ENCODE measurements around the gene IGLL5.

Gene IGLL5

DNA sequence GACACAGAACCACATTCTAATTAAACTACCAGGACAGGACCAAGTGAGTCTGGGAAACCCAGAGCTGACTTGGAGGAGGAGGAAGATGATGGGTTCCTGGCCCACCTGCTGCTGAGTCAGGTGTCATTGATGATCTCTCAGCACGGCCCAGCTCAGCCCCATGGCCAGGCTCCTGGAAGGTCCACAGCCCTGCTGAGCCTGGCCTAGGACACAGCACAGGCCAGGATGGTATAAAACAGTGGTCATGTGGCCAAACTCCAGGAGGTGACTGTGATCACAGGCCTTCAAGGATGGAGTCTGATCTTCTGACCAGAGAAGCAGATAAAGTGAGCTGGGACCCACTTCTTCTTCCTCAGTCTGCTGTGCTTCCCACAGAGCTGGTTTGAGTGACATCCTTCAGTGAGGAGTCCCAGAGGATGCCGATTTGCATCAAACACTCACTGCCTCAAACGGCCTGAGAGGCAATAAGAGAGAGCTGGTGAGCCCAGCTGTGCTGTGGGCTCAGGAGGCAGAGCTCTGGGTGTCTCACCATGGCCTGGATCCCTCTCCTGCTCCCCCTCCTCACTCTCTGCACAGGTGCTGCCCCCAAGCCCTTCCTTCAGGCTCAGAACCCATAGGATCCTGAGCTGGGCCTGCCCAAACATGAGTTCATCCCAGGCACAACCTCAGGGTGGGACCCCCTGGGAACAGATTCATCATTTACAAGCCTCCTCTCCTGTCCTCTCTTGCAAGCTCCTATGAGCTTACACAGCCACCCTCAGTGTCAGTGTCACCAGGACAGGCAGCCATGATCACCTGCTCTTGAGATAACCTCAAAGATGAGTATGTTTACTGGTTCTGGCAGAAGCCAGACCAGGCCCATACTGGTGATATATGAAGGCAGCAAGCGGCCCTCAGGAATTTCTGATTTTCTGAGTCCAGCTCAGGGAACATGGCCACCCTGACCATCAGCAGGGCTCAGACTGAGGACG is 37.7 kb upstream of the IGLL5 start:
- Histone ChIP-seq H3K4me1 (ENCODE audit: control insufficient read depth, insufficient read depth, low read length) (no peaks in the 10 kb centered on the region), H3K36me3 (ENCODE audit: control insufficient read depth in 2 of 2, insufficient read depth in 1 of 2, low read length in 2 of 2) (no peaks in the 10 kb centered on the region), H3K9me3 (ENCODE audit: control insufficient read depth, insufficient read depth, low read depth, low read length) (no peaks in the 10 kb centered on the region), H3K27ac (ENCODE audit: extremely low read depth, low read depth, low read length) (no peak overlapping the region), H3K4me3 (ENCODE audit: low read depth, low read length) (no peak overlapping the region)
- TF ChIP-seq ZNF248 (tag by site-specific recombination; IDR thresholded peaks at IDR 0.05) = no peak
- peak; percentile 41; the same call in 1 of the 2 replicates for TF ChIP-seq GLIS1 (tag by site-specific recombination; IDR thresholded peaks at IDR 0.05)
- POLR2A ChIA-PET = no interaction called here
- CTCF ChIA-PET = interaction anchor here (0.5 to 6.8 kb wide), 23 partner anchors 8 to 273 kb away, joined by 3 to 107 read pairs (median 10); no protein-coding TSS in a partner anchor

DNA sequence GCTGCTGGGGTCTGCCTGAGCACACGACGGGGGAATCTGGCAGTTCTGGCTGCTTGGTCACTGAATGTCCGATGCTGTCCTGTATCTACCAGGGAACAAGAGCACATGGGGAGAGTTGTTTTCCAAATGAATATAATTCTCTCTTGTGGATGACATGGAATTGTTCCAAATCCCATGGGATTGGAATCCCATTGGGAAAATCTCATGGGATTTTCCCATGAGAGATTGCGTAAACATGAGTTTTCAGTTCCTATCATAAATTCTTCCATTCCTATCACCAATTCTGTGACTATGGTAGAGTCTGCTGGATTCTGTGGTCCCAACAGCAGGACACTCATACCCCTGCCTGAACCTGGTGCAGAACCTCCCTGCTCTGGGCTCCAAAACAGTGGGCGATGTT is 35.6 kb upstream of the IGLL5 start:
- Histone ChIP-seq H3K9me3 (ENCODE audit: control insufficient read depth, insufficient read depth, low read depth, low read length) (no peaks in the 10 kb centered on the region), H3K4me3 (ENCODE audit: low read depth, low read length) (no peak overlapping the region), H3K36me3 (ENCODE audit: control insufficient read depth in 2 of 2, insufficient read depth in 1 of 2, low read length in 2 of 2) (no peaks in the 10 kb centered on the region), H3K27ac (ENCODE audit: extremely low read depth, low read depth, low read length) (no peak overlapping the region), H3K4me1 (ENCODE audit: control insufficient read depth, insufficient read depth, low read length) (no peaks in the 10 kb centered on the region)
- ChIA-PET POLR2A (no interaction called here), CTCF (interaction anchor here (0.7 to 6.2 kb wide), 2 partner anchors 9 to 666 kb away, joined by 3 to 33 read pairs; no protein-coding TSS in a partner anchor)
- TF ChIP-seq, protein P1, sequence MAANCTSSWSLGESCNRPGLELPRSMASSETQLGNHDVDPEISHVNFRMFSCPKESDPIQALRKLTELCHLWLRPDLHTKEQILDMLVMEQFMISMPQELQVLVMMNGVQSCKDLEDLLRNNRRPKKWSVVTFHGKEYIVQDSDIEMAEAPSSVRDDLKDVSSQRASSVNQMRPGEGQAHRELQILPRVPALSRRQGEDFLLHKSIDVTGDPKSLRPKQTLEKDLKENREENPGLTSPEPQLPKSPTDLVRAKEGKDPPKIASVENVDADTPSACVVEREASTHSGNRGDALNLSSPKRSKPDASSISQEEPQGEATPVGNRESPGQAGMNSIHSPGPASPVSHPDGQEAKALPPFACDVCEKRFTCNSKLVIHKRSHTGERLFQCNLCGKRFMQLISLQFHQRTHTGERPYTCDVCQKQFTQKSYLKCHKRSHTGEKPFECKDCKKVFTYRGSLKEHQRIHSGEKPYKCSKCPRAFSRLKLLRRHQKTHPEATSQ (tag by site-specific recombination; IDR thresholded peaks at IDR 0.05) = no peak
- TF ChIP-seq ZNF701 (tag by site-specific recombination; IDR thresholded peaks at IDR 0.05) = no peak
- TF ChIP-seq, protein P2, sequence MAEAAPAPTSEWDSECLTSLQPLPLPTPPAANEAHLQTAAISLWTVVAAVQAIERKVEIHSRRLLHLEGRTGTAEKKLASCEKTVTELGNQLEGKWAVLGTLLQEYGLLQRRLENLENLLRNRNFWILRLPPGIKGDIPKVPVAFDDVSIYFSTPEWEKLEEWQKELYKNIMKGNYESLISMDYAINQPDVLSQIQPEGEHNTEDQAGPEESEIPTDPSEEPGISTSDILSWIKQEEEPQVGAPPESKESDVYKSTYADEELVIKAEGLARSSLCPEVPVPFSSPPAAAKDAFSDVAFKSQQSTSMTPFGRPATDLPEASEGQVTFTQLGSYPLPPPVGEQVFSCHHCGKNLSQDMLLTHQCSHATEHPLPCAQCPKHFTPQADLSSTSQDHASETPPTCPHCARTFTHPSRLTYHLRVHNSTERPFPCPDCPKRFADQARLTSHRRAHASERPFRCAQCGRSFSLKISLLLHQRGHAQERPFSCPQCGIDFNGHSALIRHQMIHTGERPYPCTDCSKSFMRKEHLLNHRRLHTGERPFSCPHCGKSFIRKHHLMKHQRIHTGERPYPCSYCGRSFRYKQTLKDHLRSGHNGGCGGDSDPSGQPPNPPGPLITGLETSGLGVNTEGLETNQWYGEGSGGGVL (tag by site-specific recombination; IDR thresholded peaks at IDR 0.05) = no peak
- no peak for TF ChIP-seq ZNF404 (tag by site-specific recombination; IDR thresholded peaks at IDR 0.05)
- TF ChIP-seq OSR2 (tag by site-specific recombination; IDR thresholded peaks at IDR 0.05) = no peak
- no peak for TF ChIP-seq ZNF670 (tag by site-specific recombination; IDR thresholded peaks at IDR 0.05; ENCODE audit: low read depth)

DNA sequence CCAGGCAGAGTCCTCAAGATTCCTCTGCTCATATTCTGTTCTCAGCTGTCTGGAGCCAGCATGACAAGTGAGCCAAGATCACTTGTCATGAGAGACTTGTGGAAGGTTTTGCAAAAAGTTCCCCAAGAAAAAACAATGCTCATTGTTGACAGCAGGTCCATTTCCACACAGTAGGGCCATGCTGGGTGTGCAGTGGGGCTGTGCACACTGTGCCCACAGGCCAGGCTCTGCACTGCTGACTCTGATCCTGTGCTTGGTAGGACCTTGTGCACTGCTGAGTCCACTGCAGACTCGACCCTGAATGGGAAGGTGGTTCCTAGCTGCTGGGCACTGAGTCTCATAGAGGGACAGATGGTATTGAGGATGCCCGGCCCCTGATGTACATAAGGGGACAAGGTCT is 33.9 kb upstream of the IGLL5 start:
- Histone ChIP-seq H3K27ac (ENCODE audit: extremely low read depth, low read depth, low read length) (no peak overlapping the region), H3K4me3 (ENCODE audit: low read depth, low read length) (no peak overlapping the region), H3K9me3 (ENCODE audit: control insufficient read depth, insufficient read depth, low read depth, low read length) (no peaks in the 10 kb centered on the region), H3K4me1 (ENCODE audit: control insufficient read depth, insufficient read depth, low read length) (no peaks in the 10 kb centered on the region), H3K36me3 (ENCODE audit: control insufficient read depth in 2 of 2, insufficient read depth in 1 of 2, low read length in 2 of 2) (no peaks in the 10 kb centered on the region)
- ChIA-PET POLR2A (no interaction called here), CTCF (interaction anchor here (0.6 to 1.3 kb wide), 8 partner anchors 24 to 1009 kb away, joined by 3 to 8 read pairs (median 4); no protein-coding TSS in a partner anchor)
- TF ChIP-seq WT1 (tag by site-specific recombination; IDR thresholded peaks at IDR 0.05) (no peak), ZNF837 (tag by site-specific recombination; IDR thresholded peaks at IDR 0.05) (no peak), FEZF1 (tag by site-specific recombination; IDR thresholded peaks at IDR 0.05) (no peak), REPIN1 (tag by site-specific recombination; IDR thresholded peaks at IDR 0.05; ENCODE audit: low read depth) (no peak), ZNF211 (tag by site-specific recombination; IDR thresholded peaks at IDR 0.05; ENCODE audit: low read depth) (no peak), ZXDB (tag by site-specific recombination; IDR thresholded peaks at IDR 0.05) (no peak), ZNF292 (tag by site-specific recombination; IDR thresholded peaks at IDR 0.05; ENCODE audit: borderline replicate concordance, low read depth) (no peak), ZNF354C (tag by site-specific recombination; IDR thresholded peaks at IDR 0.05; ENCODE audit: borderline replicate concordance, low read depth) (no peak), ZNF114 (tag by site-specific recombination; IDR thresholded peaks at IDR 0.05) (no peak), ZNF37A (tag by site-specific recombination; IDR thresholded peaks at IDR 0.05) (no peak), ZNF521 (tag by site-specific recombination; IDR thresholded peaks at IDR 0.05) (no peak)
- TF ChIP-seq, protein P2 (tag by site-specific recombination; IDR thresholded peaks at IDR 0.05) = no peak
